ENCODE results near the gene MFSD1.

MFSD1 gene

DNA sequence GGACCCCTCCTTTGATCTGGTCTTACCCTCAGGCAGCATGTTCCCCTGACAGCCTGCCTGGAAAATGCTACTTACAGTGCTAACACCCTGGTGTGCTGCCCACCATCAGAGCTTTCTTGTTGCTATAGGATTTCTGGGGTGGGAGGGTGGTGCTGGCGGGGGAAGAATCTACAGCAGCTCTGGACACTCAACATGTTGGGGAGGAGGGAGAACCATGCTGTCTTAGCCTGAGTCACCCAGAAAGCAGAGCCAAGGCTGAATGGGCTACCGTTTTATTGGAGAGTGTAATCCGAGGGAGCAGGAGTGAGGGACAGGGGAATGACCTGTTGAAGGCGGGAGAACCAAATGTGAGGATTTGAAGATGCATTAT is 45.6 kb downstream of the MFSD1 start:
- H3K4me2 ChIP-seq (ENCODE audit: low read length) = no peak overlapping the region
- H2AFZ ChIP-seq (ENCODE audit: low read depth, low read length) = no peak overlapping the region
- H3K27ac ChIP-seq (ENCODE audit: low read length) = no peak overlapping the region

DNA sequence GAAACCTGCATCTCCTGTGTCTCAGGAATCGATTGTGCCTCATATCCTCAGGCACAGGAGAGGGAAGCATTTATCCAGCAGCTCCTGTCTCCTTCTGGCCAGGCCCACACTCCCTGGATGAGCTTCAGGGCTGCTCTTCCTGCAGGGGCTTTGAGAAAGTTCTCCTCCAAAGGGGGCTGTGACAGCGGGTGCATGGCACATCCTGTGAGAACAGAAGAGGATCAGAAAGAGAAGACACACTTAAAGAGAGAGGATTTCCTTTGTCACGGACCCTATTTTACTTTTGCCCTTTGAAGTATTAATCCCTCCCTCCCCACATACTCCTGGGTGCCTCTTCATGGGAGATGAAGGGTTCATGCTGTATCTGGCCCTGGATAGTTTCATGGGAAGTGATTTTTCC is 46.0 kb downstream of the MFSD1 start:
- H3K9ac ChIP-seq (ENCODE audit: low read length) = no peak overlapping the region
- no peaks in the 10 kb centered on the region for H3K36me3 ChIP-seq (replicated peaks; ENCODE audit: low read depth, low read length)
- H3K27me3 ChIP-seq (ENCODE audit: low read depth, low read length) = peaks cover 21% of the 10 kb centered on the region; the same call in 1 of the 2 replicates
- H2AFZ ChIP-seq (ENCODE audit: low read depth, low read length) = no peak overlapping the region
- no peaks in the 10 kb centered on the region for H3K79me2 ChIP-seq (ENCODE audit: low read length)
- H3K4me2 ChIP-seq (ENCODE audit: low read length) = no peak overlapping the region
- TF ChIP-seq EZH2phosphoT487 (IDR thresholded peaks at IDR 0.05; ENCODE audit: low read depth) = no peak
- TF ChIP-seq, protein P1, sequence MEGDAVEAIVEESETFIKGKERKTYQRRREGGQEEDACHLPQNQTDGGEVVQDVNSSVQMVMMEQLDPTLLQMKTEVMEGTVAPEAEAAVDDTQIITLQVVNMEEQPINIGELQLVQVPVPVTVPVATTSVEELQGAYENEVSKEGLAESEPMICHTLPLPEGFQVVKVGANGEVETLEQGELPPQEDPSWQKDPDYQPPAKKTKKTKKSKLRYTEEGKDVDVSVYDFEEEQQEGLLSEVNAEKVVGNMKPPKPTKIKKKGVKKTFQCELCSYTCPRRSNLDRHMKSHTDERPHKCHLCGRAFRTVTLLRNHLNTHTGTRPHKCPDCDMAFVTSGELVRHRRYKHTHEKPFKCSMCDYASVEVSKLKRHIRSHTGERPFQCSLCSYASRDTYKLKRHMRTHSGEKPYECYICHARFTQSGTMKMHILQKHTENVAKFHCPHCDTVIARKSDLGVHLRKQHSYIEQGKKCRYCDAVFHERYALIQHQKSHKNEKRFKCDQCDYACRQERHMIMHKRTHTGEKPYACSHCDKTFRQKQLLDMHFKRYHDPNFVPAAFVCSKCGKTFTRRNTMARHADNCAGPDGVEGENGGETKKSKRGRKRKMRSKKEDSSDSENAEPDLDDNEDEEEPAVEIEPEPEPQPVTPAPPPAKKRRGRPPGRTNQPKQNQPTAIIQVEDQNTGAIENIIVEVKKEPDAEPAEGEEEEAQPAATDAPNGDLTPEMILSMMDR (IDR thresholded peaks at IDR 0.05; ENCODE audit: low read depth, low read length) = no peak
- H4K20me1 ChIP-seq (ENCODE audit: insufficient read depth, low read length) = no peaks in the 10 kb centered on the region
- H3K4me1 ChIP-seq (ENCODE audit: low read length) = no peaks in the 10 kb centered on the region
- no peak overlapping the region for H3K4me3 ChIP-seq (ENCODE audit: low read length)
- H3K9me3 ChIP-seq (ENCODE audit: insufficient read depth, low read length) = no peaks in the 10 kb centered on the region
- no peak overlapping the region for H3K27ac ChIP-seq (ENCODE audit: low read length)

More for the DNA sequence above, 45.6 kb downstream of the MFSD1 start:
- H3K4me1 ChIP-seq (ENCODE audit: low read length) = no peaks in the 10 kb centered on the region
- H3K27me3 ChIP-seq (ENCODE audit: low read depth, low read length) = peaks cover 21% of the 10 kb centered on the region; the same call in 1 of the 2 replicates
- no peak overlapping the region for H3K9ac ChIP-seq (ENCODE audit: low read length)
- H3K79me2 ChIP-seq (ENCODE audit: low read length) = no peaks in the 10 kb centered on the region
- H4K20me1 ChIP-seq (ENCODE audit: insufficient read depth, low read length) = no peaks in the 10 kb centered on the region
- H3K9me3 ChIP-seq (ENCODE audit: insufficient read depth, low read length) = no peaks in the 10 kb centered on the region
- H3K4me3 ChIP-seq (ENCODE audit: low read length) = no peak overlapping the region
- TF ChIP-seq, protein P1 (IDR thresholded peaks at IDR 0.05; ENCODE audit: low read depth, low read length) = no peak
- TF ChIP-seq EZH2phosphoT487 (IDR thresholded peaks at IDR 0.05; ENCODE audit: low read depth) = no peak
- no peaks in the 10 kb centered on the region for H3K36me3 ChIP-seq (replicated peaks; ENCODE audit: low read depth, low read length)

DNA sequence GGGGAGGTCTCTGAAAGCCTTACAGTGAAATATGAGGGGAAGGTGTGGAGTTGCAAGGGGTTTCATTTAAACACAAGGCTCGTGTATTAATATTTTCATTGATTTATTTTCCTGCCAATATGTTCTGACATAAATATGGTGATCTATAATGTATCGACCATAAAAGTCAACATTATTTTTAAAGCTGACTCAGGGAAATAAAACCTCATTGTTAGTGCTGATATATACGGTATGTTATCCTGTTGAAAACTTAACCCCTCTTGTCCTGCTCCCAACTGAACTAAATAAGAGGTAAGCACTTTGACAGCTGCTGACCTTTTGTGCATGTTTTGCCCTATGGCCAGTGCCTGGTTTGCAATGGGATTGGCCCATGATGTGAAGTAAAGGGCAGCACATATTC is 47.9 kb downstream of the MFSD1 start:
- H3K27me3 ChIP-seq (ENCODE audit: low read depth, low read length) = peaks cover 21% of the 10 kb centered on the region; the same call in 1 of the 2 replicates
- H3K79me2 ChIP-seq (ENCODE audit: low read length) = no peaks in the 10 kb centered on the region
- H3K9me3 ChIP-seq (ENCODE audit: insufficient read depth, low read length) = no peaks in the 10 kb centered on the region
- H2AFZ ChIP-seq (ENCODE audit: low read depth, low read length) = no peak overlapping the region
- no peak overlapping the region for H3K27ac ChIP-seq (ENCODE audit: low read length)
- TF ChIP-seq, protein P1 (IDR thresholded peaks at IDR 0.05; ENCODE audit: low read depth, low read length) = no peak
- no peak for TF ChIP-seq EZH2phosphoT487 (IDR thresholded peaks at IDR 0.05; ENCODE audit: low read depth)
- H3K4me3 ChIP-seq (ENCODE audit: low read length) = no peak overlapping the region
- H3K36me3 ChIP-seq (replicated peaks; ENCODE audit: low read depth, low read length) = no peaks in the 10 kb centered on the region
- no peaks in the 10 kb centered on the region for H4K20me1 ChIP-seq (ENCODE audit: insufficient read depth, low read length)
- no peak overlapping the region for H3K4me2 ChIP-seq (ENCODE audit: low read length)
- H3K4me1 ChIP-seq (ENCODE audit: low read length) = no peaks in the 10 kb centered on the region
- no peak overlapping the region for H3K9ac ChIP-seq (ENCODE audit: low read length)

DNA sequence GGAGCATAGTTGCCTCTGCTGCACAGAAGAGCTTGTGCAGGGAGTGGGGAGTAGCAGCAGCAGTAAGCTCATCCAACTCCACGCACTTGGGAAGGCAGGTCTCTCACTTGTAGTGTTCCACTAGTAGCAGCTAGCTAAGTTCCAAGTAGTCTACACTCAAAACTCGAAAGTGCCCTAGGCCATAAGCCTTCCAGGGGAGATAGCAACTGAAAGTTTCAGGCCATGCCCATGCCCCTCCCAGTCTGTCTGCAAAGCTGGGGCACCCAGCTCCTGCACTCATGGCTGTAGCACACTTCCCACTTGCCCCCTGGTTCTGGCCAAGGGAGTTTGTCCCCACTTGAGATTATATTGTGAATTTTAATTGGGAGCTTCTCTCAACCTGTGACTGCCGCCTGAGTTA is 57.5 kb downstream of the MFSD1 start:
- H3K27ac ChIP-seq (ENCODE audit: low read length) = no peak overlapping the region
- no peaks in the 10 kb centered on the region for H4K20me1 ChIP-seq (ENCODE audit: insufficient read depth, low read length)
- no peaks in the 10 kb centered on the region for H3K79me2 ChIP-seq (ENCODE audit: low read length)
- no peaks in the 10 kb centered on the region for H3K9me3 ChIP-seq (ENCODE audit: insufficient read depth, low read length)
- no peak for TF ChIP-seq EZH2phosphoT487 (IDR thresholded peaks at IDR 0.05; ENCODE audit: low read depth)
- TF ChIP-seq, protein P1 (IDR thresholded peaks at IDR 0.05; ENCODE audit: low read depth, low read length) = no peak
- no peak overlapping the region for H3K4me2 ChIP-seq (ENCODE audit: low read length)
- H3K9ac ChIP-seq (ENCODE audit: low read length) = no peak overlapping the region
- no peak overlapping the region for H2AFZ ChIP-seq (ENCODE audit: low read depth, low read length)
- no peak overlapping the region for H3K4me3 ChIP-seq (ENCODE audit: low read length)
- no peaks in the 10 kb centered on the region for H3K36me3 ChIP-seq (replicated peaks; ENCODE audit: low read depth, low read length)
- H3K27me3 ChIP-seq (ENCODE audit: low read depth, low read length) = 0 out of 2 replicates have a peak, but pooled peaks cover 5% of the 10 kb centered on the region
- H3K4me1 ChIP-seq (ENCODE audit: low read length) = no peaks in the 10 kb centered on the region
